ENCODE results near the gene BCL11B.

DNA sequence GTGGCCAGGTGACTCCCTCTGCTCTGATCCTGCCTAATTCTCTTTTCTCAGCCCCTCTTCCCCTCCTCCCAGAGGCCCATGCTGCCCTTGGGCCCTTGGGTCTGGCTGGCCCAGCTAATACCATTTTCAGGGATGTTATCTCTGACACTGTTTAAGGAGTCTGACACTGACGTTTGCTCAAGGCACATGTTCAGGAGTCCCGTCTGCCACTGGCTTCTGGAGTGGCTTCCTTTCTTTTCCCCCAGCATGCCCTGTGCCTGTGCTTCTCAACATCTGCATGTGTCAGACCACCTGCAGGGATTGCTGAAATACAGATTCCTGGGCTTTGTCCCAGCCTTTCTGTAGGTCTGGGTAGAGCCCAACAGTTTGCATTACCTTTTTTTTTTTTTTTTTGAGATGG is 128.9 kb downstream of the BCL11B start:
- TF ChIP-seq POLR2A (IDR thresholded peaks at IDR 0.05) (no peak), POLR2AphosphoS5 (IDR thresholded peaks at IDR 0.05) (no peak), EP300 (IDR thresholded peaks at IDR 0.05) (no peak)
- TF ChIP-seq, protein P1, sequence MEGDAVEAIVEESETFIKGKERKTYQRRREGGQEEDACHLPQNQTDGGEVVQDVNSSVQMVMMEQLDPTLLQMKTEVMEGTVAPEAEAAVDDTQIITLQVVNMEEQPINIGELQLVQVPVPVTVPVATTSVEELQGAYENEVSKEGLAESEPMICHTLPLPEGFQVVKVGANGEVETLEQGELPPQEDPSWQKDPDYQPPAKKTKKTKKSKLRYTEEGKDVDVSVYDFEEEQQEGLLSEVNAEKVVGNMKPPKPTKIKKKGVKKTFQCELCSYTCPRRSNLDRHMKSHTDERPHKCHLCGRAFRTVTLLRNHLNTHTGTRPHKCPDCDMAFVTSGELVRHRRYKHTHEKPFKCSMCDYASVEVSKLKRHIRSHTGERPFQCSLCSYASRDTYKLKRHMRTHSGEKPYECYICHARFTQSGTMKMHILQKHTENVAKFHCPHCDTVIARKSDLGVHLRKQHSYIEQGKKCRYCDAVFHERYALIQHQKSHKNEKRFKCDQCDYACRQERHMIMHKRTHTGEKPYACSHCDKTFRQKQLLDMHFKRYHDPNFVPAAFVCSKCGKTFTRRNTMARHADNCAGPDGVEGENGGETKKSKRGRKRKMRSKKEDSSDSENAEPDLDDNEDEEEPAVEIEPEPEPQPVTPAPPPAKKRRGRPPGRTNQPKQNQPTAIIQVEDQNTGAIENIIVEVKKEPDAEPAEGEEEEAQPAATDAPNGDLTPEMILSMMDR (IDR thresholded peaks at IDR 0.05), result no peak

Data from upper lobe of left lung (tissue), 4 donors.